ENCODE results near the gene AATF.

GRCh38 chr17:36948717-36949460 is at the start of gene AATF:
- TF ChIP-seq EZH2phosphoT487 (IDR thresholded peaks at IDR 0.05; ENCODE audit: insufficient read depth, low read depth) (no peak), EZH2 (IDR thresholded peaks at IDR 0.05; ENCODE audit: insufficient read depth, poor library complexity, severe bottlenecking) (no peak)
